Skin epidermis (tissue), 12 donors: ENCODE data around the gene MTRFR.

Source experiments
- H3K27ac ChIP-seq, 21 experiments: fragments of 200-600 bp; sonication (generic) in 11 of 21; one replicate each; pipeline ENCODE4 v1.5.0; 2020; ENCODE audit warnings: mild to moderate bottlenecking in 3 of 21, inconsistent platforms in 2 of 21, moderate library complexity in 2 of 21
- H3K4me3 ChIP-seq, 7 experiments: fragments of 200-600 bp; sonication (generic) in 2 of 7; one replicate each; pipeline ENCODE4 v1.5.0; 2020; ENCODE audit warnings: inconsistent platforms in 2 of 7, mild to moderate bottlenecking in 2 of 7, moderate library complexity in 1 of 7

The MTRFR gene

DNA sequence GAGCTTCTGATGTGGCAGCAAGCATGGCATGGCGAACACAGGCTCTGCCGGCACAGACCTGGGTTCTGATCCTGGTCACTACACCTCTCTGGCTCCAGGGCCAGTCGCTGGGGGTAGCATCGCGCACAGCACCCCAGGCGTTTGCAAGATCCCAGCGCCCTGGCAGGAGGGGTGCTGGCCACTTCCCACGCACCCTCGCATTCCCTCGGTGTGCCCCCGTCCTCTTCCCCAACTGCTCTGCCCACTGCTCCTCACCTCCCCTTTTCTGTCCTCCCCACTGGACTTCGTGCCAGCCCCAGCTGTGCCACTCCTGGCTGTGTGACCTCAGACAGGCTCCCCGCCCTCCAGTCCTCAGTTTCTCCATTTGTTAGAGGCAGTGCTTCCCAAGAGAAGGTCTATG, 35.6 kb downstream of the MTRFR start:
- Histone ChIP-seq H3K27ac (peak overlapping the region in 19 of 21 experiments; percentile 51 to 91 (median 80)), H3K4me3 (peak overlapping the region in 2 of 7 experiments; percentile 63 to 81)

- peak overlapping the region; percentile 50 to 81 (median 63) for H3K4me3 ChIP-seq
Observed at GRCh38 chr12:123269395-123269892, 36.2 kb downstream of the MTRFR start.

GRCh38 chr12:123269896-123270213, 36.6 kb downstream of the MTRFR start:
- Histone ChIP-seq H3K27ac (peak overlapping the region; percentile 14 to 92 (median 80)), H3K4me3 (peak overlapping the region; percentile 50 to 81 (median 63))

More at GRCh38 chr12:123269395-123269892, 36.2 kb downstream of the MTRFR start:
- H3K27ac ChIP-seq = peak overlapping the region in 20 of 21 experiments; percentile 51 to 92 (median 80)

DNA sequence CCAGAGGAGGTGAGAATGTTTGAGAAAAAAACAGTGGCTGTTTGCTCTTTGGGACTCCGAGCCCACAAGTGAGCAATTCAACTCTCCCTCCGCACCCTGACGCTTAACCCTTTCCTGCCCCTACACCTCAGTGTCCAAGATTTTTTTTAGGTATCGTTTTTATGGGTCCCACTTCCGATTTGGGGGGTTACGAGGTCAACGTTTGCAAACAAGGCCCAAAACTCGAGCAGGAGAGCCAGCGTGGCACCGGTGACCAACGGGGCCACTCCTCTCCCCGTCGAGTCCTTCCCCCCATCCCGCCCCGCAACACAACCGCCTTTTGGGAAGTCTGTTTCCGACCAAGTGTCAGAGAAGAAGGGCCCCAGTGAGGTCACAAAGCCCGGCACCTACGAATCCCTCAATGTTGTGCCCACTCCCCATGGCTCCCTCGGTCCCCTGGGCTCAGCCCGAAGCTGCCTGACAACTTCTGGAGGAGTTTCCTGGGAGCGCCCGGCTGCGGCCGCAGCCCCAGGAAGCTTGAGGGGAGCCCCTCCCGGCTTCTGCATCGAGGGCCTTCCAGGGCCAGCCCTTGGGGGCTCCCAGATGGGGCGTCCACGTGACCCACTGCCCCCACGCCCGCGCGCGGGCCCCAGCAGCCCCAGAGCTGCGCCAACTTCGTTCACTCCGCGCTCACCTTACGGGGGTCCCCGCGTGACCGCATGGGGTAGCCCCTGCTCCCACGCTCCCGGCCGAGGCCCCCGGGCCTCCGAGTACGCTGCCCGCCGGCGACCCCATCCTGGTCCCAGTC, 37.2 kb downstream of the MTRFR start:
- Histone ChIP-seq H3K4me3 (peak overlapping the region; percentile 50 to 81 (median 63)), H3K27ac (peak overlapping the region; percentile 14 to 92 (median 80))

DNA sequence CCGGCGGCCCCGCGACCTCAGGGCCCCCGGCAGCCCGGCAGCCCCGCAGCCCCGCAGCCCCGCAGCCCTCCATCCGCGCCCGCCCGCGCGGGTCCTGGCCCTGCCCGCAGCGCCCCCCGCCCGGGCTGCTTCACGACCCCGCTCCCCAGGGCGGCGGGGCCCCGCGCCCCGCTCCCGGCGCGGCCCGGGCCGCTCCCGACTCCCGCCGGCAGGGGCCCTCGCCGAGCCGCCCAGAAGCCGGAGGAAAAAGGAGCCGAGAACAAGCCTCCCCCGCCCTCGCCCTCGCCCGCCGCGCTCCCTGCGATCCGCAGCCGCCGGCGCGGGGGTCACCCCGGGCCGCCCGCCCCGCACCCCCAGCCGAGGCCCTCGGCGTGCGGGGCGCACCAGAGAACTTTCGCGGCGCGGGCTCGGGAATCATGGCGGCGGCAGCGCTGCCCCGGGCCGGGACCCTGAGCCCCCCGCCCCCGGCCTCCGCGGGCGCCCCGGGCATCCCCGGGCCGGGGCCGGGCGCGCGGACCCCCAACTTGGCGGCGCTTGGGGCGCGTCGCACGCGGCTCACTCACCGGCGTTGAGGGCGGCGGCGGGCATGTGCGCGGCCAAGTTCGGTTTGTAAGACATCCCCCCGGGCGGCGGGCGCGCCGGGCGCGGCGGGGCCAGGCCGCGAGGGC, 37.9 kb downstream of the MTRFR start:
- Histone ChIP-seq H3K4me3 (peak overlapping the region; percentile 50 to 81 (median 63)), H3K27ac (peak overlapping the region; percentile 46 to 92 (median 80))

DNA sequence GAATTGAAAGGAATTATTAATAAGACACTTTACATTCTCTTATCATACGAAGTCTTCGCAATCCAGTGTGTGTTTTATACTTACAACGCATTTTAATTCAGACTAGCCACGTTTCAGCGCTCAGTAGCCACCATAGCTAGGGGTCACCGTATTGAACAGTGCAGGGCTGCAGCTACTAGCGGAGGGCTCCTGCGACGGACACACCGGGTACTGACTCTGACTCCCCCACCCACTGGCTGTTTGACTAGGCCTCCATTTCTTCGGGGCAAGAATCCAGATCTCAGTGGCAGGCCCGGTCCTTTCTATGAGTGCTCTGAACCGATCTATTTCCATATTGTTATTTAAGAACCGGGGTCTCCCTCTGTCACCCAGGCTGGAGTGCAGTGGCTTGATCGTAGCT, 39.9 kb downstream of the MTRFR start:
- no peak overlapping the region for H3K27ac ChIP-seq
- H3K4me3 ChIP-seq = no peak overlapping the region

DNA sequence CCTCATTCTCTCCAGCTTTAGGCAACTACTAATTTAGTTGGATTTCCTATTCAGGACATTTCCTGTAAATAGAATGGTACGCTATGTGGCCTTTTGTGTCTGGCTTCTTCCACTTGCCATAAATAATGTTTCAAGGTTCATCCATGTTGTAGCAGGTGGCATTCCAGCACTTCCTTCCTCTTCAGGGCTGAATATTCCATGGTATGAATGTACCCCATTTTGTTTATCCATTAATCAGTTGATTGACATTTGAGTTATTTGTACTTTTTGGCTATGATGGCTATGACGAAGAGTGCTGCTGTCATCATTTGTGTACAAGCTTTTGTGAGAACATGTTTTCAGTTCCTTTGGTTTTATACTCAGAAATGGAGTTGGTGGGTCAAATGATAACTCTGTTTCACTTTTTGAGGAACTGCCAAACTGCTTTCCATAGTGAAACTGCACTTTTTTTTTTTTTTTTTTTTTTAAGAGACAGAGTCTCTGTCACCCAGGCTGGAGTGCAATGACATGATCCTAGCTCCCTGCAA, 44.9 kb downstream of the MTRFR start:
- Histone ChIP-seq H3K4me3 (no peak overlapping the region), H3K27ac (peak overlapping the region in 1 of 21 experiments; percentile 18)

- no peak overlapping the region for H3K27ac ChIP-seq
Observed at GRCh38 chr12:123280971-123281370, 47.7 kb downstream of the MTRFR start.

DNA sequence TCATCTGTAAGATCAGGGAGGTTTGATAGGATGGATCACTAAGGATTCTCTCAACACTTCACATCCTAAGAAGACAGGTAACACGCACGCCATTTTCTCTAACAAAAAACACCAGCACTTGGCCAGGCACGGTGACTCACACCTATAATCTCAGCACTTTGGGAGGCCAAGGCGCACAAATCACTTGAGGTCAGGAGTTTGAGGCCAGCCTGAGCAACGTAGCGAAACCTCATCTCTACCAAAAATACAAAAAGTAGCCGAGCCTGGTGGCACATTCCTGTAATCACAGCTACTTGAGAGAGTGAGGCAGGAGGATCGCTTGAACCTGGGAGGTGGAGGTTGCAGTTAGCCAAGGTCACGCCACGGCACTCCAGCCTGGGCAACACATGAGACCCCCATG, 48.9 kb downstream of the MTRFR start:
- Histone ChIP-seq H3K4me3 (no peak overlapping the region), H3K27ac (no peak overlapping the region)

More at GRCh38 chr12:123280971-123281370, 47.7 kb downstream of the MTRFR start:
- H3K4me3 ChIP-seq = no peak overlapping the region

- H3K4me3 ChIP-seq = no peak overlapping the region
- no peak overlapping the region for H3K27ac ChIP-seq
Observed at GRCh38 chr12:123283461-123283860, 50.2 kb downstream of the MTRFR start.

GRCh38 chr12:123284669-123285068, 51.4 kb downstream of the MTRFR start:
- Histone ChIP-seq H3K27ac (no peak overlapping the region), H3K4me3 (no peak overlapping the region)

GRCh38 chr12:123286652-123287373, 53.6 kb downstream of the MTRFR start:
- H3K27ac ChIP-seq = no peak overlapping the region
- H3K4me3 ChIP-seq = no peak overlapping the region

GRCh38 chr12:123288751-123289346, 55.6 kb downstream of the MTRFR start:
- Histone ChIP-seq H3K27ac (no peak overlapping the region), H3K4me3 (no peak overlapping the region)

GRCh38 chr12:123289911-123290310, 56.7 kb downstream of the MTRFR start:
- no peak overlapping the region for H3K4me3 ChIP-seq
- no peak overlapping the region for H3K27ac ChIP-seq

GRCh38 chr12:123293178-123293760, 60.0 kb downstream of the MTRFR start:
- no peak overlapping the region for H3K4me3 ChIP-seq
- H3K27ac ChIP-seq = no peak overlapping the region

DNA sequence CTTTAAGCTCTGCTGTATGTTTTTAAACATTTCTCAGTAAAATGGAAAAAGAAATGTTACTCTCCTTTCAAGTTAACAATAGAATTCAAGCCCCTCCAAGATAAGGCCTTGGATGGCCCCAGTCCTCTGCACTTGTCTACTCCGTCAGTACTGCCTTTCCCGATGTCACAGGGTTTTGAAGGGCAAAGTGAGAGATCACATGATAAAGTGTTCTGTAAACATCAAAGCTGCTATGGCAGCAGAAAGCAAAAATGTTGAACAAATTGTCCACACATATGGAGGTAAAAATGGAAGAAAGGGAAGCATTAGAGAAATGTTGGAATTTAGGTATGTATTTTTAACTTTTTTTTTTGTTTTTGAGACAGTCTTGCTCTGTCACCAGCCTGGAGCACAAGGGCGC, 71.9 kb downstream of the MTRFR start:
- no peak overlapping the region for H3K27ac ChIP-seq
- no peak overlapping the region for H3K4me3 ChIP-seq

DNA sequence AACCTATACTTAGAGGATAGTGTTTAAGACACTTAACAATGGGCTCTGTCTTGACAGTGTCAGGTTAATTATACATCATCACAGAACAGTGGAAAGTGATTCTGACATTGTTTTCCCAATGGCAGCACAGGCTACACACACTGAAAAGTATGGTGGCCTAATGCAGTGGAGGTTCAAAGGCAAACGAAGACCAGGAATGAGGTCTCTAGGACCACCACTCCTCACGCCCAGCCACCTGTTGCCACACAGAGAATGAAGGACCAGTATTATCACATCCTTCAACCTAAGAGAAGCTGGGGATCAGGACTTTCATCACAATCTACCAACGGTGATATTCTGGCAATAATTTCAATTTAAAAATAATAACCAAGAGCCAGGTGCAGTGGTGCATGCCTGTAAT, 73.0 kb downstream of the MTRFR start:
- Histone ChIP-seq H3K4me3 (no peak overlapping the region), H3K27ac (no peak overlapping the region)
